Activated CD8-positive, alpha-beta memory T cell treated with anti-CD3 and anti-CD28 coated beads, Interleukin-2, amount 50 U/mL, for 1 hour (primary cell): Measurements from ENCODE around the gene MGRN1.
"Not testable (repeated sequence)": the region's sequence is repeated elsewhere in the genome, so short reads cannot be mapped to it uniquely, and the experiment has no call there.

ENCODE experiments used
- DNase-seq: peaks from one replicate; pipeline ENCODE4 v3.0.0-alpha.2; 2020; ENCODE audit errors: extremely low read depth

MGRN1 gene

GRCh38 chr16:4734063-4734729, 109.6 kb downstream of the MGRN1 start, which contains the start of the genes ANKS3 and DNAAF8:
ANKS3 (minus strand) TSS chr16:4734271; CDS start chr16:4730149, 4,122 bp downstream.
DNAAF8 (plus strand) TSS chr16:4734537; CDS start chr16:4736515, 1,978 bp downstream.
- DNase-seq, result peak; percentile 31

- peak; percentile 81 for DNase-seq
Measured at GRCh38 chr16:4734730-4735535, 110.3 kb downstream of the MGRN1 start.

DNA sequence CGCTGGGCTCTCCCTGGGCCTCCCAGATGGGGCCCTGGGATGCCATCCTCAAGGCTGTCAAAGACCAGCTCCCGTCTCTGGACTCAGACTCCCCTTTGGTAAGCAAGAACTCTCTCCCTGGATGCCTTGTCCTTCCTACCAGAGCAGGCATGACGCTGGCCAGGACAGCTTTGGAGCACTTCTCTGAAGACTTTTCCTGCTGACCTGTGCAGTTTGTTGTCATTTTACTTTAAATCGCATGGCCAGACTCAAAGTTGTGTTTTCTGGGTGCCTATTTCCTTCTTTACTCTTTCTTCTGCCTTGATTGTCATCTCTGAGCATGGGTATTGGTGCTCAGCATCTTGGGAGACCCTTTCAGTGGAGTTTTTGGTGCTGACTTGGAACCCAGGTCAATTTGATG, 111.9 kb downstream of the MGRN1 start:
- DNase-seq, result no peak

DNA sequence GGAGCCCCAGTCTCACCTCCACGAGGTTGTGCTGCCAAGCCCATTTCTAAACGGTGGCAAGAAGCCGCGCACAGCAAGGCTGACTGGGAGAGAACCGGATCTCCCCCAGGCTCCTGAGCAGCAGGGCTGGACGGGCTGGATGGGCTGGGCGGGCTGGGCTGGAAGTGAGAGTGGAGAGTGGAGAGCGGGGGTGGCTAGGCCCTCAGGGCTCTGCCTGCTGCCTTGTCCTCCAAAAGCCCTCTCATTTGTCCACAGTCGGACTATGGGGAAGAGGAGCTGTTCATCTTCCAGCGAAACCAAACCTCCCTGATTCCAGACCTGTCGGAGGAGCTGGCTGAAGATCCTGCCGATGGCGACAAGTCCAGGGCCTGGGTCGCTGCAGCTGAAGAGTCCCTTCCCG, 112.9 kb downstream of the MGRN1 start:
- DNase-seq, result no peak

GRCh38 chr16:4738370-4738769, 113.7 kb downstream of the MGRN1 start:
- not testable (repeated sequence) for DNase-seq
